Spleen (tissue), 7 donors: ENCODE data around the gene BABAM2.

Source experiments
- POLR2A ChIP-seq, 3 donors: fragments of 450-650 bp; IDR thresholded peaks; one replicate each; pipeline ENCODE4 v1.5.1; 2017; ENCODE audit warnings: antibody characterized with exemption in 3 of 3, mild to moderate bottlenecking in 1 of 3
- POLR2AphosphoS5 ChIP-seq, 3 donors: sonication (generic); formaldehyde crosslinking; IDR thresholded peaks; one replicate each; pipeline ENCODE4 v1.5.1; 2017; ENCODE audit warnings: antibody characterized with exemption in 3 of 3
- TF ChIP-seq, protein P1 (sequence below), 11 experiments: fragments of 200-600 bp in 7 of 11; fragments of 450-650 bp in 4 of 11; sonication (generic) in 4 of 11; IDR thresholded peaks in 8 of 11; conservative IDR thresholded peaks in 3 of 11; 1 replicate in 7 of 11; 2 replicates in 4 of 11; pipeline versions ENCODE4 v1.4.0 to v1.8.0; 2016 to 2021; ENCODE audit warnings: antibody characterized with exemption in 11 of 11, inconsistent platforms in 4 of 11, mild to moderate bottlenecking in 1 of 11
- donor health status: DM: no; HTN: no; CAD: no; lungs with moderate emphysema.
- donor health status: DM: no; HTN: no; CAD: no.
- donor health status: DM: no; HTN: no; CAD: no.

DNA sequence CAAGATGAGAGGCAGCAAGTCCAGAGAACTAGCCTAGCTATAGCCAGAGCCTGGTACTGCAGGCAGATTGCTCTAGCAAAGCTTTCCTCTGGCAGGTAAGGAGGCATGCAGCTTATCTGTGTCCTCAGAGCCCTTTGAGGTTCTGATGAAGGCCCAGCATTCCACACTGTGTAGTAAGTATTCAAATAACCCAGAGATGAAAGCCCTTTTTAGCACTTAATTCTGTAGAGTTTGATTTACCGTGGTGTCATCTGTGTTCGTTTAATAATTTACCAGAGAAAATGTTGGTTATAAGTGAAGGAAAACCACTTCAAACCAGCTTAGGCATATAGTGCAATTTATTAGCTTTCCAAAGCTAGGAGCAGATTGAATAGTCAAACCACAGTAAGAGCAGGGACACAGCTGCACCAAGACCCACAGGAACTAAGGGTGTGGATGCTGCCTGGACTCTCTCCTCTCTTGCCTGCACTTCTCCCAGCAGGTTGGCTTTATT lies 226.6 kb downstream of the BABAM2 start:
- TF ChIP-seq, protein P1, sequence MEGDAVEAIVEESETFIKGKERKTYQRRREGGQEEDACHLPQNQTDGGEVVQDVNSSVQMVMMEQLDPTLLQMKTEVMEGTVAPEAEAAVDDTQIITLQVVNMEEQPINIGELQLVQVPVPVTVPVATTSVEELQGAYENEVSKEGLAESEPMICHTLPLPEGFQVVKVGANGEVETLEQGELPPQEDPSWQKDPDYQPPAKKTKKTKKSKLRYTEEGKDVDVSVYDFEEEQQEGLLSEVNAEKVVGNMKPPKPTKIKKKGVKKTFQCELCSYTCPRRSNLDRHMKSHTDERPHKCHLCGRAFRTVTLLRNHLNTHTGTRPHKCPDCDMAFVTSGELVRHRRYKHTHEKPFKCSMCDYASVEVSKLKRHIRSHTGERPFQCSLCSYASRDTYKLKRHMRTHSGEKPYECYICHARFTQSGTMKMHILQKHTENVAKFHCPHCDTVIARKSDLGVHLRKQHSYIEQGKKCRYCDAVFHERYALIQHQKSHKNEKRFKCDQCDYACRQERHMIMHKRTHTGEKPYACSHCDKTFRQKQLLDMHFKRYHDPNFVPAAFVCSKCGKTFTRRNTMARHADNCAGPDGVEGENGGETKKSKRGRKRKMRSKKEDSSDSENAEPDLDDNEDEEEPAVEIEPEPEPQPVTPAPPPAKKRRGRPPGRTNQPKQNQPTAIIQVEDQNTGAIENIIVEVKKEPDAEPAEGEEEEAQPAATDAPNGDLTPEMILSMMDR (IDR thresholded peaks at IDR 0.05 in 8 of 11, conservative IDR thresholded peaks at IDR 0.05 in 3 of 11) = no peak
- TF ChIP-seq POLR2A (IDR thresholded peaks at IDR 0.05) = no peak
- no peak for TF ChIP-seq POLR2AphosphoS5 (IDR thresholded peaks at IDR 0.05)
